HL-60 (cell line): ENCODE data around the gene ECE2.

Source experiments
- DNase-seq, 2 experiments: peaks; one replicate each; pipeline ENCODE4 v3.0.0-alpha.2; 2010 to 2020; ENCODE audit warnings: low read depth in 1 of 2, low spot score in 1 of 2
- H3K27ac ChIP-seq: fragments of 250-450 bp; sonication (Bioruptor Pico); replicated peaks from 2 replicates; pipeline ENCODE4 v1.5.1; 2020; ENCODE audit warnings: mild to moderate bottlenecking, moderate library complexity
- H3K27me3 ChIP-seq: fragments of 250-450 bp; sonication (Bioruptor Pico); 2 replicates; pipeline ENCODE4 v1.5.1; 2021; ENCODE audit warnings: mild to moderate bottlenecking, moderate library complexity; ENCODE audit not compliant: insufficient read depth, poor library complexity, severe bottlenecking
- H3K4me3 ChIP-seq: replicated peaks from 2 replicates; pipeline ENCODE4 v1.5.1; 2011; ENCODE audit warnings: mild to moderate bottlenecking, control low read depth, low read length; ENCODE audit not compliant: insufficient read depth
- GABPA ChIP-seq: IDR thresholded peaks from 2 replicates; pipeline ENCODE4 v1.6.1; 2012; ENCODE audit warnings: low read depth
- POLR2AphosphoS5 ChIP-seq: IDR thresholded peaks from 2 replicates; pipeline ENCODE4 v1.6.1; 2012; ENCODE audit warnings: low read depth
- SPI1 ChIP-seq: IDR thresholded peaks from 2 replicates; pipeline ENCODE4 v1.6.1; 2012; ENCODE audit warnings: low read depth, mild to moderate bottlenecking, borderline replicate concordance
- TF ChIP-seq, protein P1 (sequence below): IDR thresholded peaks from one replicate; pipeline ENCODE4 v1.5.1; 2011; ENCODE audit warnings: low read length, control low read depth, inconsistent platforms; ENCODE audit not compliant: insufficient read depth
- TF ChIP-seq, protein P2 (sequence below): IDR thresholded peaks from 2 replicates; pipeline ENCODE4 v1.6.1; 2012; ENCODE audit warnings: low read depth; ENCODE audit not compliant: insufficient replicate concordance

Gene ECE2

DNA sequence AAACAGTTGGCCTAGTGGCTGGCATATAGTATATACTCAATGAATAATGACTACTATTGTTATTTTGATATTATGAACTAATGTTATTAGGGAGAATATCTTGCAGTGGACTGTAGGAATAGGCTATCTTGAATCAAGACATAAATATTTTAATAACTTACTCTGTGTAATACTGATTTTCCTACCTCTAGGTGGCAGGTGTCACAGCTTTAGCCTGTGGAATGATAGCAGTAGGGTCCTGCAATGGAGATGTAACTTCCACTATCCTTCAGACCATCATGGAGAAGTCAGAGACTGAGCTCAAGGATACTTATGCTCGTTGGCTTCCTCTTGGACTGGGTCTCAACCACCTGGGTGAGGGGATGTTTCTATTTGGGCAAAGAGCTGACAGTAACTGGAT is 29.8 kb downstream of the ECE2 start:
- no peak for DNase-seq
- no peak overlapping the region for H3K4me3 ChIP-seq
- H3K27me3 ChIP-seq = no peaks in the 10 kb centered on the region
- TF ChIP-seq, protein P1, sequence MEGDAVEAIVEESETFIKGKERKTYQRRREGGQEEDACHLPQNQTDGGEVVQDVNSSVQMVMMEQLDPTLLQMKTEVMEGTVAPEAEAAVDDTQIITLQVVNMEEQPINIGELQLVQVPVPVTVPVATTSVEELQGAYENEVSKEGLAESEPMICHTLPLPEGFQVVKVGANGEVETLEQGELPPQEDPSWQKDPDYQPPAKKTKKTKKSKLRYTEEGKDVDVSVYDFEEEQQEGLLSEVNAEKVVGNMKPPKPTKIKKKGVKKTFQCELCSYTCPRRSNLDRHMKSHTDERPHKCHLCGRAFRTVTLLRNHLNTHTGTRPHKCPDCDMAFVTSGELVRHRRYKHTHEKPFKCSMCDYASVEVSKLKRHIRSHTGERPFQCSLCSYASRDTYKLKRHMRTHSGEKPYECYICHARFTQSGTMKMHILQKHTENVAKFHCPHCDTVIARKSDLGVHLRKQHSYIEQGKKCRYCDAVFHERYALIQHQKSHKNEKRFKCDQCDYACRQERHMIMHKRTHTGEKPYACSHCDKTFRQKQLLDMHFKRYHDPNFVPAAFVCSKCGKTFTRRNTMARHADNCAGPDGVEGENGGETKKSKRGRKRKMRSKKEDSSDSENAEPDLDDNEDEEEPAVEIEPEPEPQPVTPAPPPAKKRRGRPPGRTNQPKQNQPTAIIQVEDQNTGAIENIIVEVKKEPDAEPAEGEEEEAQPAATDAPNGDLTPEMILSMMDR = peak; percentile 6
- TF ChIP-seq, protein P2, sequence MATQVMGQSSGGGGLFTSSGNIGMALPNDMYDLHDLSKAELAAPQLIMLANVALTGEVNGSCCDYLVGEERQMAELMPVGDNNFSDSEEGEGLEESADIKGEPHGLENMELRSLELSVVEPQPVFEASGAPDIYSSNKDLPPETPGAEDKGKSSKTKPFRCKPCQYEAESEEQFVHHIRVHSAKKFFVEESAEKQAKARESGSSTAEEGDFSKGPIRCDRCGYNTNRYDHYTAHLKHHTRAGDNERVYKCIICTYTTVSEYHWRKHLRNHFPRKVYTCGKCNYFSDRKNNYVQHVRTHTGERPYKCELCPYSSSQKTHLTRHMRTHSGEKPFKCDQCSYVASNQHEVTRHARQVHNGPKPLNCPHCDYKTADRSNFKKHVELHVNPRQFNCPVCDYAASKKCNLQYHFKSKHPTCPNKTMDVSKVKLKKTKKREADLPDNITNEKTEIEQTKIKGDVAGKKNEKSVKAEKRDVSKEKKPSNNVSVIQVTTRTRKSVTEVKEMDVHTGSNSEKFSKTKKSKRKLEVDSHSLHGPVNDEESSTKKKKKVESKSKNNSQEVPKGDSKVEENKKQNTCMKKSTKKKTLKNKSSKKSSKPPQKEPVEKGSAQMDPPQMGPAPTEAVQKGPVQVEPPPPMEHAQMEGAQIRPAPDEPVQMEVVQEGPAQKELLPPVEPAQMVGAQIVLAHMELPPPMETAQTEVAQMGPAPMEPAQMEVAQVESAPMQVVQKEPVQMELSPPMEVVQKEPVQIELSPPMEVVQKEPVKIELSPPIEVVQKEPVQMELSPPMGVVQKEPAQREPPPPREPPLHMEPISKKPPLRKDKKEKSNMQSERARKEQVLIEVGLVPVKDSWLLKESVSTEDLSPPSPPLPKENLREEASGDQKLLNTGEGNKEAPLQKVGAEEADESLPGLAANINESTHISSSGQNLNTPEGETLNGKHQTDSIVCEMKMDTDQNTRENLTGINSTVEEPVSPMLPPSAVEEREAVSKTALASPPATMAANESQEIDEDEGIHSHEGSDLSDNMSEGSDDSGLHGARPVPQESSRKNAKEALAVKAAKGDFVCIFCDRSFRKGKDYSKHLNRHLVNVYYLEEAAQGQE = no peak
- H3K27ac ChIP-seq = no peak overlapping the region

DNA sequence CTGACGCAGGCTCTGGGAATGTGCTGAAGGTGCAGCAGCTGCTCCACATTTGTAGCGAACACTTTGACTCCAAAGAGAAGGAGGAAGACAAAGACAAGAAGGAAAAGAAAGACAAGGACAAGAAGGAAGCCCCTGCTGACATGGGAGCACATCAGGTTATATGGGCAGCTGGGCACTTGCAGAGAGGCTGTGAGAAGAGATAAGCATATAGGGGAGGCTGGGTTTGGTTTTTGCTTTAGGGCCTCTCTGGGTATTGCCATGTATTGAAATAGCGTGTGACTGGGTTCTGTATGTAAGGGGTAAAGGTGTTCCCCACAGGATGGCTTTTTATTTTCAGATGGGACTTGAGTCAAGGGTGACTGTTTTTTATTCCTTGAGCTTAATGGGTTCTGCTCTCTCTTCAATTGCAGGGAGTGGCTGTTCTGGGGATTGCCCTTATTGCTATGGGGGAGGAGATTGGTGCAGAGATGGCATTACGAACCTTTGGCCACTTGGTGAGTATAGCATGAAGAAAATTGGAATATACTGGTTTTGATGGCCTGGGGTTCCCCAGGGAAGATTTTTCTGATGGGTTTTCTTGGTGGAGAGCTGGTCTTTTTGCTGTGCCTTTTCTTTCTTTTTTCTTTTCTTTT is 30.6 kb downstream of the ECE2 start:
- no peak overlapping the region for H3K4me3 ChIP-seq
- DNase-seq = no peak
- no peak for TF ChIP-seq GABPA
- TF ChIP-seq, protein P2 = no peak
- no peak for TF ChIP-seq POLR2AphosphoS5
- TF ChIP-seq, protein P1 = no peak
- no peak for TF ChIP-seq SPI1
- no peak overlapping the region for H3K27ac ChIP-seq
- H3K27me3 ChIP-seq = no peaks in the 10 kb centered on the region

DNA sequence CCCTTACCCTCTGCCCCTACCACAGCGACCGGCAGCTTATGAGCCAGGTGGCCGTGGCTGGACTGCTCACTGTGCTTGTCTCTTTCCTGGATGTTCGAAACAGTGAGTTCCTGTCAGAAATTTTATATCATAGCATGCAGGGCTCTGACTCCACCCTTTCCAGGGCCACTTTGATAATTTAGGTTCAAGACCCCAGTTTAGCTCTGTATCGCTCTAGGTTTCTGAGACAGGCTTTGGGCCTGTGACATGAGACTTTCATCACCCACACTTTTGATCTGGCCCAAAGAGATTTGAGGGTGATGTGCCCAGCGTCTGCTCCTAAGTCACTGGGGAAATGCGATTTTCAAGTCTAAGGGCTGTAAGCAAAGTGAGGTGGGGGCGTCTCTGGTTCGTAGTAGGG is 32.1 kb downstream of the ECE2 start:
- H3K27me3 ChIP-seq = no peaks in the 10 kb centered on the region
- H3K4me3 ChIP-seq = no peak overlapping the region
- DNase-seq = no peak
- no peak overlapping the region for H3K27ac ChIP-seq
- TF ChIP-seq, protein P2 = no peak
- TF ChIP-seq SPI1 = no peak
- no peak for TF ChIP-seq POLR2AphosphoS5
- TF ChIP-seq GABPA = no peak
- TF ChIP-seq, protein P1 = no peak
